MM.1S (cell line): ENCODE measurements around the gene FTL.

Source experiments
- EZH2 ChIP-seq: fragments of 300-600 bp; sonication (generic); optimal IDR thresholded peaks from 2 replicates; pipeline ENCODE3; 2017; ENCODE audit warnings: low read depth, mild to moderate bottlenecking, antibody characterized with exemption, low read length, mixed read lengths
- EZH2phosphoT487 ChIP-seq: fragments of 300-600 bp; sonication (generic); IDR thresholded peaks from 2 replicates; pipeline ENCODE4 v1.6.1; 2018; ENCODE audit warnings: antibody characterized with exemption, low read length
- TF ChIP-seq, protein P1 (sequence below): fragments of 300-600 bp; sonication (generic); IDR thresholded peaks from 2 replicates; pipeline ENCODE4 v1.5.1; 2016; ENCODE audit warnings: antibody characterized with exemption, low read length, mixed read lengths

DNA sequence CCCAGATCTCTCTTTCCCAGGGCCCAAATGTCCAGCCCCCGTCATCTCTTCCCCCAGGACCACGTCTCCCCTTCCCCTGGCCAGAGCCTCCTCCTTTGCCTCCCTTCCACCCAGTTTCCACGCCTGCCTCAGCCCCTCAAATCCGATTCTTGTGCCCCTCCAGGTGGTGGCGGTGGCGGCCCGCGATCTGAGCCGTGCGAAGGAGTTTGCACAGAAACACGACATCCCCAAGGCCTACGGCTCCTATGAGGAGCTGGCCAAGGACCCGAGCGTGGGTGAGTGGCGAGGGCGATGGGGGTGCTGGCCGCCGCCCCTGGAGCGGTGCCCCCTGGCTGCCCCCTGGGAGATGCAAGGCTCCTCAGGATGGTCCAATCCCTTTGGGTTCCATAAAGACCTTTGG is 30.3 kb upstream of the FTL start:
- TF ChIP-seq, protein P1, sequence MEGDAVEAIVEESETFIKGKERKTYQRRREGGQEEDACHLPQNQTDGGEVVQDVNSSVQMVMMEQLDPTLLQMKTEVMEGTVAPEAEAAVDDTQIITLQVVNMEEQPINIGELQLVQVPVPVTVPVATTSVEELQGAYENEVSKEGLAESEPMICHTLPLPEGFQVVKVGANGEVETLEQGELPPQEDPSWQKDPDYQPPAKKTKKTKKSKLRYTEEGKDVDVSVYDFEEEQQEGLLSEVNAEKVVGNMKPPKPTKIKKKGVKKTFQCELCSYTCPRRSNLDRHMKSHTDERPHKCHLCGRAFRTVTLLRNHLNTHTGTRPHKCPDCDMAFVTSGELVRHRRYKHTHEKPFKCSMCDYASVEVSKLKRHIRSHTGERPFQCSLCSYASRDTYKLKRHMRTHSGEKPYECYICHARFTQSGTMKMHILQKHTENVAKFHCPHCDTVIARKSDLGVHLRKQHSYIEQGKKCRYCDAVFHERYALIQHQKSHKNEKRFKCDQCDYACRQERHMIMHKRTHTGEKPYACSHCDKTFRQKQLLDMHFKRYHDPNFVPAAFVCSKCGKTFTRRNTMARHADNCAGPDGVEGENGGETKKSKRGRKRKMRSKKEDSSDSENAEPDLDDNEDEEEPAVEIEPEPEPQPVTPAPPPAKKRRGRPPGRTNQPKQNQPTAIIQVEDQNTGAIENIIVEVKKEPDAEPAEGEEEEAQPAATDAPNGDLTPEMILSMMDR, result no peak
- TF ChIP-seq EZH2, result no peak
- no peak for TF ChIP-seq EZH2phosphoT487
